MCF 10A (cell line): ENCODE data around the gene HTR1D. TPM values are rescaled to one million over a fixed set of nuclear protein-coding genes. Genes with fewer than 3 reads are reported as not detected.
A peak's percentile ranks its signal among the peaks of the same experiment; 100 is the strongest.
"Not testable (repeated sequence)": the region's sequence is repeated elsewhere in the genome, so short reads cannot be mapped to it uniquely, and the experiment has no call there.

Experiments
- BruUV-seq: library from RNA; stranded (reverse); fragments of 400-500 nt; replicated peaks from 2 replicates; lab custom pipeline; 2021; lab: Mats Ljungman, UMichigan
- CTCF ChIA-PET: fragments of 300-600 bp; sonication (Branson Sonifier 250); formaldehyde crosslinking; extraction: SDS; loops from one replicate; lab custom pipeline; 2021; ENCODE audit warnings: antibody characterized with exemption, inconsistent platforms; lab: Yijun Ruan, JAX
- POLR2A ChIA-PET: fragments of 300-600, 350-650 bp; sonication (Branson Sonifier 250); formaldehyde crosslinking; extraction: SDS; loops from one replicate; lab custom pipeline; 2020; ENCODE audit warnings: antibody characterized with exemption, inconsistent platforms; lab: Yijun Ruan, JAX
- DNase-seq: peaks from one replicate; pipeline ENCODE4 v3.0.0-alpha.2; 2018; ENCODE audit not compliant: unreplicated experiment
- H3K27ac Mint-ChIP-seq: one replicate; pipeline ENCODE4 v1.8.0; 2022; ENCODE audit warnings: mild to moderate bottlenecking, low read depth, mixed read lengths; ENCODE audit not compliant: unreplicated experiment
- H3K27me3 Mint-ChIP-seq: one replicate; pipeline ENCODE4 v1.8.0; 2022; ENCODE audit warnings: mixed read lengths; ENCODE audit not compliant: insufficient read depth, unreplicated experiment
- H3K36me3 Mint-ChIP-seq: one replicate; pipeline ENCODE4 v1.8.0; 2022; ENCODE audit warnings: mild to moderate bottlenecking, moderate library complexity, mixed read lengths; ENCODE audit not compliant: insufficient read depth, unreplicated experiment
- H3K4me1 Mint-ChIP-seq: one replicate; pipeline ENCODE4 v1.8.0; 2022; ENCODE audit warnings: mixed read lengths; ENCODE audit not compliant: insufficient read depth, unreplicated experiment
- H3K4me3 Mint-ChIP-seq: one replicate; pipeline ENCODE4 v1.8.0; 2022; ENCODE audit warnings: mild to moderate bottlenecking, moderate library complexity, mixed read lengths; ENCODE audit not compliant: unreplicated experiment
- H3K9me3 Mint-ChIP-seq: one replicate; pipeline ENCODE4 v1.8.0; 2022; ENCODE audit warnings: mixed read lengths; ENCODE audit not compliant: unreplicated experiment
- CTCF ChIP-seq: fragments of 200-600 bp; IDR thresholded peaks from one replicate; pipeline ENCODE4 v1.8.0; 2022; ENCODE audit warnings: antibody characterized with exemption, mild to moderate bottlenecking; ENCODE audit not compliant: unreplicated experiment
- intact Hi-C: fragments of 100-400 bp; cut with micrococcal nuclease; formaldehyde crosslinking; loops from 2 replicates; pipeline ENCODE4 v1.14.1; 2022
- total RNA-seq: library from RNA; stranded (reverse); gene quantifications from 2 replicates; pipeline ENCODE4 v1.2.3, GENCODE V29; 2022

The HTR1D gene
- total RNA-seq, 1 experiment from 2014 or later, result 0.35 TPM

DNA sequence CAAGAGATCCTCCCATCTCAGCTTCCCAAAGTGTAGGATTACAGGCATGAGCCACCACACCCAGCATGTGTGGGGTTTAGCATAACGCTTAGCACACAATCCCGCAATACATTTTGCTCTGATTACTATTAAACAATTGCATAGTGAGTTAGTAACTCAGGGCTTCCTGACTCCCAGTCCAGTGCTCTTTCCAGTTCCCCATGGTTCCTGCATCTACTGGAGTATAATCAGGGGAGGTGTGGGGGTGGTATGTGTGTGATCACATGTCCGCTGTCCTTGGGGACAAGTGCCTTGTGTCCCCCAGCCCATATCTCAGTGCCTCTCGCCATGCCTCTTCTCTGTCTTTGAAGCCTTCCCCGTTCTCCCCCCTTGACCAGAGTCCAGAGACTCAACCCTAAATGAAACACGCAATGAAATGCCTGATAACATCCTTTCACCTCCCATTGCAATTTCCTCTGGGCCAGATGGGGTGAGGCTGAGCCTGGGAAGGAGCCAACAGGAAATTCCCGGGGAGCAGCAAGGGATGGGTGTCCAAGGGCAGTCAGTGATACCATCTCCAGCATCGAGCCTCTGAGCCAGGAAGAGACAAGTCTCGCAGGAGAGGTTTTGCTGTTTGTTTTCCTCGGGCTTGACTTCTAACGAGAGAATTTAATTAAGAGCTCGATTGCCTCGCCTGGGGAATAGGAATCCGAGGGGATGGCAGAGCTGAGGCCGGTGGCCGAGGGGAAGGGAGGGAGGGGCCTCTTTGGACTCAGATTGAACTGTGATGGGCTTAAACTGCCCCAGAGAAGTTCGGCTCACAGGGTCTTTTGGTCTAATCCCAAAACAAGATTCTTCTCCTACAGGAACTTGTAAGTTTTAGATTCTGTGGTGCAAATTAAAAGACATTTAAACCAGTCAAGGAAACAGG, 7.7 kb upstream of the HTR1D start:
- H3K27ac Mint-ChIP-seq, result no peak overlapping the region
- DNase-seq, result peak; percentile 66
- POLR2A ChIA-PET, result no interaction called here
- H3K4me1 Mint-ChIP-seq, result peaks cover 6% of the 10 kb centered on the region
- intact Hi-C loops, result no loop called here
- H3K36me3 Mint-ChIP-seq, result no peaks in the 10 kb centered on the region
- H3K9me3 Mint-ChIP-seq, result no peaks in the 10 kb centered on the region
- BruUV-seq, result no TSS peak
- CTCF ChIA-PET, result interaction anchor here (0.6 kb wide), 1 partner anchor 933 kb away, joined by 3 read pairs; no protein-coding TSS in a partner anchor
- H3K27me3 Mint-ChIP-seq, result no peaks in the 10 kb centered on the region
- no peak overlapping the region for H3K4me3 Mint-ChIP-seq
- TF ChIP-seq CTCF, result no peak

GRCh38 chr1:23223963-23224362, 6.7 kb upstream of the HTR1D start:
- H3K4me1 Mint-ChIP-seq, DNase-seq, H3K36me3 Mint-ChIP-seq, H3K9me3 Mint-ChIP-seq, BruUV-seq, H3K4me3 Mint-ChIP-seq, intact Hi-C loops, H3K27ac Mint-ChIP-seq, H3K27me3 Mint-ChIP-seq: not testable (repeated sequence)
- POLR2A ChIA-PET, result interaction anchor here (0.9 to 1.5 kb wide), 2 partner anchors 21 to 31 kb away, joined by 3 read pairs; no protein-coding TSS in a partner anchor
- CTCF ChIA-PET, result interaction anchor here (0.6 kb wide), 1 partner anchor 932 kb away, joined by 3 read pairs; no protein-coding TSS in a partner anchor

DNA sequence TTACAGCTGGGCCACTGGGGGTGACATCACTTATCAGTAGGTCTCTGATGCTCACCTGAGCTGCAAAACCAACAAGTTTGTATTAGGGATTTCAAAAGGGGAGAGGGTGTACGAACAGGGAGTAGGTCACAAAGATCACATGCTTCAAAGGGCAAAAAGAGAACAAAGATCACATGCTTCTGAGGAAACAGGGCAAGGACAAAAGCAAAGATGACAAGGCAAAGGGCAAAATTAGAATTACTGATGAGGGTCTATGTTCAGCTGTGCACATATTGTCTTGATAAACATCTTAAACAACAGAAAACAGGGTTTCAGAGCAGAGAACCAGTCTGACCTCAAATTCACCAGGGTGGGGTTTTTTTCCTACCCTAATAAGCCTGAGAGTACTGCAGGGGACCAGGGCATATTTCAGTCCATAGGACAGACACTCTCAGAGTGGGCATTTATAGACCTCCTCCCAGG, 6.2 kb upstream of the HTR1D start:
- POLR2A ChIA-PET, result interaction anchor here (0.6 to 1.5 kb wide), 4 partner anchors 10 to 31 kb away, joined by 3 read pairs; no protein-coding TSS in a partner anchor
- H3K27ac Mint-ChIP-seq, H3K4me3 Mint-ChIP-seq, DNase-seq, intact Hi-C loops, H3K9me3 Mint-ChIP-seq, H3K4me1 Mint-ChIP-seq, H3K27me3 Mint-ChIP-seq, H3K36me3 Mint-ChIP-seq, CTCF ChIA-PET, BruUV-seq: not testable (repeated sequence)

GRCh38 chr1:23222742-23223141, 5.4 kb upstream of the HTR1D start:
- TF ChIP-seq CTCF, result no peak
- ChIA-PET CTCF (no interaction called here), POLR2A (interaction anchor here (0.6 to 1.5 kb wide), 4 partner anchors 10 to 32 kb away, joined by 3 read pairs; no protein-coding TSS in a partner anchor)
- H3K9me3 Mint-ChIP-seq, result no peaks in the 10 kb centered on the region
- intact Hi-C loops, result no loop called here
- no peak overlapping the region for H3K27ac Mint-ChIP-seq
- H3K4me1 Mint-ChIP-seq, result peaks cover 6% of the 10 kb centered on the region
- peaks cover 6% of the 10 kb centered on the region for H3K27me3 Mint-ChIP-seq
- no peaks in the 10 kb centered on the region for H3K36me3 Mint-ChIP-seq
- H3K4me3 Mint-ChIP-seq, result no peak overlapping the region
- DNase-seq, result no peak
- no TSS peak for BruUV-seq

GRCh38 chr1:23222331-23222730, 5.0 kb upstream of the HTR1D start:
- ChIA-PET CTCF (no interaction called here), POLR2A (interaction anchor here (0.6 to 0.9 kb wide), 2 partner anchors 10 to 24 kb away, joined by 3 read pairs; no protein-coding TSS in a partner anchor)
- H3K27ac Mint-ChIP-seq, result no peak overlapping the region
- H3K27me3 Mint-ChIP-seq, result peaks cover 10% of the 10 kb centered on the region
- H3K9me3 Mint-ChIP-seq, result no peaks in the 10 kb centered on the region
- H3K4me1 Mint-ChIP-seq, result peaks cover 6% of the 10 kb centered on the region
- no peaks in the 10 kb centered on the region for H3K36me3 Mint-ChIP-seq
- intact Hi-C loops, result no loop called here
- DNase-seq, result no peak
- BruUV-seq, result no TSS peak
- TF ChIP-seq CTCF, result no peak
- H3K4me3 Mint-ChIP-seq, result no peak overlapping the region
